ENCODE results near the gene TOP1.

DNA sequence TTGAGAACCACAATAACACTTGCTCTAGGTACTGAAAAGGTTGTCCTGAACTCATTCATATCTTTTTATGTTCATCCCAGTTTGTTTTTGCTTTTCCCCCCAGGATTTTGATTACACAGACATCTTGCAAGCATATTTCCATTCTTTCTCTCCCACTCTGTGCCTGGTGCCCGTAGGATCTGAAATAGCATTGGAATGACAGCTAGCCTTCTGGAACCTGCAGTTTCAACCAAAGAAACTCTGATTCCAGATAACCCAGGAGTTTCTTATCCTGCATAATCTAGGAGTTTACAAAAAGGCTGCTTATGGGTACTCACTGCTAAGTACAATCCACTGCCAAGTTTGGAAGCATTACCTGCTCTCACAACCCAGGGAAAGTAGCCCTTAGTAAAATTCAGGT lies 79.9 kb downstream of the TOP1 start:
- TF ChIP-seq EP300 (IDR thresholded peaks at IDR 0.05) (no peak), POLR2A (IDR thresholded peaks at IDR 0.05) (no peak), POLR2AphosphoS5 (IDR thresholded peaks at IDR 0.05) (no peak)
- TF ChIP-seq, protein P1, sequence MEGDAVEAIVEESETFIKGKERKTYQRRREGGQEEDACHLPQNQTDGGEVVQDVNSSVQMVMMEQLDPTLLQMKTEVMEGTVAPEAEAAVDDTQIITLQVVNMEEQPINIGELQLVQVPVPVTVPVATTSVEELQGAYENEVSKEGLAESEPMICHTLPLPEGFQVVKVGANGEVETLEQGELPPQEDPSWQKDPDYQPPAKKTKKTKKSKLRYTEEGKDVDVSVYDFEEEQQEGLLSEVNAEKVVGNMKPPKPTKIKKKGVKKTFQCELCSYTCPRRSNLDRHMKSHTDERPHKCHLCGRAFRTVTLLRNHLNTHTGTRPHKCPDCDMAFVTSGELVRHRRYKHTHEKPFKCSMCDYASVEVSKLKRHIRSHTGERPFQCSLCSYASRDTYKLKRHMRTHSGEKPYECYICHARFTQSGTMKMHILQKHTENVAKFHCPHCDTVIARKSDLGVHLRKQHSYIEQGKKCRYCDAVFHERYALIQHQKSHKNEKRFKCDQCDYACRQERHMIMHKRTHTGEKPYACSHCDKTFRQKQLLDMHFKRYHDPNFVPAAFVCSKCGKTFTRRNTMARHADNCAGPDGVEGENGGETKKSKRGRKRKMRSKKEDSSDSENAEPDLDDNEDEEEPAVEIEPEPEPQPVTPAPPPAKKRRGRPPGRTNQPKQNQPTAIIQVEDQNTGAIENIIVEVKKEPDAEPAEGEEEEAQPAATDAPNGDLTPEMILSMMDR (IDR thresholded peaks at IDR 0.05) = no peak

All from stomach (tissue), 4 donors.